Mesenteric fat pad (tissue), 1 donor: ENCODE measurements around the gene SLC45A3. TPM values are rescaled to one million over a fixed set of nuclear protein-coding genes. Genes with fewer than 3 reads are reported as not detected.
"Not testable (repeated sequence)": the region's sequence is repeated elsewhere in the genome, so short reads cannot be mapped to it uniquely, and the experiment has no call there.

Source experiments
- DNase-seq: peaks from one replicate; pipeline ENCODE4 v3.0.0-alpha.2; 2020; ENCODE audit warnings: low spot score
- long read RNA-seq: library from polyadenylated mRNA; unstranded; transcript quantifications from one replicate; pipeline ENCODE4 v2.0.0, GENCODE V29; 2020
- total RNA-seq: library from RNA; stranded (reverse); fragmentation: NEBNext Ultra II Directional; extraction: Animal tissue kit (Norgen Biotek cat#: 25700); gene quantifications from one replicate; pipeline ENCODE4 v1.2.1, GENCODE V29; 2021
- donor health status: DM: yes; HTN: yes; CAD: no.

The SLC45A3 gene
- 2.0 TPM for total RNA-seq
- long read RNA-seq: 0 reads

- no peak for DNase-seq
These were observed at the start of gene SLC45A3 for GRCh38 chr1:205680073-205680851. TSS of gene SLC45A3 (minus strand) at chr1:205680509. CDS start at chr1:205664656, 15,853 bp downstream.

GRCh38 chr1:205726619-205727125 is 46.4 kb upstream of the SLC45A3 start:
- DNase-seq: no peak

GRCh38 chr1:205725514-205725913 is 45.2 kb upstream of the SLC45A3 start:
- DNase-seq: no peak

- DNase-seq: not testable (repeated sequence)
These were observed 40.4 kb upstream of the SLC45A3 start for GRCh38 chr1:205720740-205721139.

GRCh38 chr1:205719762-205720161 is 39.5 kb upstream of the SLC45A3 start:
- no peak for DNase-seq

- no peak for DNase-seq
These were observed 38.7 kb upstream of the SLC45A3 start for GRCh38 chr1:205719015-205719414.

- DNase-seq: no peak
These were observed 36.2 kb upstream of the SLC45A3 start for GRCh38 chr1:205716371-205717132.

- no peak for DNase-seq
These were observed 35.3 kb upstream of the SLC45A3 start for GRCh38 chr1:205715628-205716027.

- DNase-seq: no peak
These were observed 34.6 kb upstream of the SLC45A3 start for GRCh38 chr1:205714906-205715246.

- DNase-seq: no peak
These were observed 34.0 kb upstream of the SLC45A3 start for GRCh38 chr1:205714190-205714905.

GRCh38 chr1:205711105-205712048 is 31.1 kb upstream of the SLC45A3 start:
- DNase-seq: no peak

- no peak for DNase-seq
These were observed 30.1 kb upstream of the SLC45A3 start for GRCh38 chr1:205710201-205711062.

- DNase-seq: no peak
These were observed 29.3 kb upstream of the SLC45A3 start for GRCh38 chr1:205709640-205710039.

- no peak for DNase-seq
These were observed 28.7 kb upstream of the SLC45A3 start for GRCh38 chr1:205709059-205709398.

- DNase-seq: no peak
These were observed 26.5 kb upstream of the SLC45A3 start for GRCh38 chr1:205706601-205707502.

GRCh38 chr1:205704903-205705302 is 24.6 kb upstream of the SLC45A3 start:
- no peak for DNase-seq

- no peak for DNase-seq
These were observed 22.8 kb upstream of the SLC45A3 start for GRCh38 chr1:205703072-205703471.

GRCh38 chr1:205701891-205702290 is 21.6 kb upstream of the SLC45A3 start:
- DNase-seq: peak; percentile 18

GRCh38 chr1:205701420-205701819 is 21.1 kb upstream of the SLC45A3 start:
- no peak for DNase-seq
